OCI-LY7 (cell line): Measurements from ENCODE around the gene ADAM12. TPM values are rescaled to one million over a fixed set of nuclear protein-coding genes. Genes with fewer than 3 reads are reported as not detected.

Experiments
- BruUV-seq: library from RNA; stranded (reverse); fragments of 400-500 nt; replicated peaks from 2 replicates; lab custom pipeline; 2021; lab: Mats Ljungman, UMichigan
- CTCF ChIA-PET: fragments of 300-600 bp; sonication (Branson Sonifier 250); formaldehyde crosslinking; loops from one replicate; lab custom pipeline; 2022; ENCODE audit warnings: antibody characterized with exemption; ENCODE audit not compliant: unreplicated experiment; lab: Charles Lee
- POLR2A ChIA-PET: fragments of 300-600 bp; sonication (Branson Sonifier 250); formaldehyde crosslinking; loops from one replicate; lab custom pipeline; 2022; ENCODE audit warnings: antibody characterized with exemption; lab: Charles Lee
- DNase-seq: peaks from one replicate; pipeline ENCODE4 v3.0.0-alpha.2; 2015; ENCODE audit warnings: low spot score
- H2AFZ ChIP-seq: fragments of 200-600 bp; sonication (generic), shearing (Covaris generic); 2 replicates; pipeline ENCODE4 v1.6.1; 2014; ENCODE audit warnings: mild to moderate bottlenecking, antibody characterized with exemption, low read length, moderate library complexity
- H3K27ac ChIP-seq: fragments of 200-600 bp; sonication (generic); 2 replicates; pipeline ENCODE4 v1.5.1; 2014; ENCODE audit warnings: mixed run types, low read depth, mild to moderate bottlenecking, moderate library complexity, low read length, inconsistent platforms; ENCODE audit not compliant: poor library complexity, severe bottlenecking
- H3K36me3 ChIP-seq: fragments of 200-600 bp; sonication (generic); 2 replicates; pipeline ENCODE4 v1.6.1; 2014; ENCODE audit warnings: mild to moderate bottlenecking, antibody characterized with exemption, low read length, moderate library complexity, mixed read lengths; ENCODE audit not compliant: insufficient read depth
- H3K4me1 ChIP-seq: fragments of 200-600 bp; sonication (generic); 2 replicates; pipeline ENCODE4 v1.5.1; 2014; ENCODE audit warnings: mild to moderate bottlenecking, low read length; ENCODE audit not compliant: insufficient read depth, poor library complexity, severe bottlenecking
- H3K4me2 ChIP-seq: fragments of 200-600 bp; sonication (generic); 2 replicates; pipeline ENCODE4 v1.6.1; 2014; ENCODE audit warnings: mild to moderate bottlenecking, low read length
- H3K4me3 ChIP-seq: fragments of 200-600 bp; sonication (generic); 2 replicates; pipeline ENCODE4 v1.5.1; 2014; ENCODE audit warnings: mild to moderate bottlenecking, low read depth, low read length; ENCODE audit not compliant: poor library complexity, severe bottlenecking
- H3K79me2 ChIP-seq: fragments of 200-600 bp; sonication (generic); 2 replicates; pipeline ENCODE4 v1.6.1; 2016; ENCODE audit warnings: low read depth, mild to moderate bottlenecking, low read length, moderate library complexity, mixed read lengths; ENCODE audit not compliant: insufficient read depth
- H3K9me2 ChIP-seq: fragments of 200-600 bp; sonication (generic); 2 replicates; pipeline ENCODE4 v1.6.1; 2016; ENCODE audit warnings: mild to moderate bottlenecking, low read length, mixed read lengths; ENCODE audit not compliant: insufficient read depth
- H3K9me3 ChIP-seq: fragments of 200-600 bp; sonication (generic); 2 replicates; pipeline ENCODE4 v1.6.1; 2014; ENCODE audit warnings: mild to moderate bottlenecking, mixed run types, low read length, mixed read lengths
- H4K20me1 ChIP-seq: fragments of 200-600 bp; sonication (generic); 2 replicates; pipeline ENCODE4 v1.6.1; 2014; ENCODE audit warnings: mild to moderate bottlenecking, antibody characterized with exemption, low read length, moderate library complexity, mixed read lengths; ENCODE audit not compliant: insufficient read depth
- EZH2phosphoT487 ChIP-seq: fragments of 200-600 bp; sonication (generic); IDR thresholded peaks from 2 replicates; pipeline ENCODE4 v1.6.1; 2018; ENCODE audit warnings: low read depth, borderline replicate concordance, mild to moderate bottlenecking, mixed run types, antibody characterized with exemption, low read length, moderate library complexity, mixed read lengths
- intact Hi-C: fragments of 100-400 bp; cut with micrococcal nuclease; formaldehyde crosslinking; loops from one replicate; pipeline ENCODE4 v1.10.0; 2022; ENCODE audit not compliant: unreplicated experiment
- total RNA-seq, 2 experiments: library from RNA; depleted of rRNA in 1 of 2; stranded (reverse); fragments of >200 nt in 1 of 2; shearing (Covaris generic) in 1 of 2; gene quantifications; 2 replicates each; pipeline ENCODE4 v1.2.3, GENCODE V29; 2014 to 2022
- TF ChIP-seq, protein P1 (sequence below): fragments of 200-600 bp; sonication (generic); conservative IDR thresholded peaks from 2 replicates; pipeline ENCODE4 v1.5.1; 2014; ENCODE audit warnings: mild to moderate bottlenecking, antibody characterized with exemption, low read length, moderate library complexity, mixed read lengths

ADAM12 gene
- total RNA-seq, 2 experiments from 2014 or later = 0.06 TPM; not detected in 1

DNA sequence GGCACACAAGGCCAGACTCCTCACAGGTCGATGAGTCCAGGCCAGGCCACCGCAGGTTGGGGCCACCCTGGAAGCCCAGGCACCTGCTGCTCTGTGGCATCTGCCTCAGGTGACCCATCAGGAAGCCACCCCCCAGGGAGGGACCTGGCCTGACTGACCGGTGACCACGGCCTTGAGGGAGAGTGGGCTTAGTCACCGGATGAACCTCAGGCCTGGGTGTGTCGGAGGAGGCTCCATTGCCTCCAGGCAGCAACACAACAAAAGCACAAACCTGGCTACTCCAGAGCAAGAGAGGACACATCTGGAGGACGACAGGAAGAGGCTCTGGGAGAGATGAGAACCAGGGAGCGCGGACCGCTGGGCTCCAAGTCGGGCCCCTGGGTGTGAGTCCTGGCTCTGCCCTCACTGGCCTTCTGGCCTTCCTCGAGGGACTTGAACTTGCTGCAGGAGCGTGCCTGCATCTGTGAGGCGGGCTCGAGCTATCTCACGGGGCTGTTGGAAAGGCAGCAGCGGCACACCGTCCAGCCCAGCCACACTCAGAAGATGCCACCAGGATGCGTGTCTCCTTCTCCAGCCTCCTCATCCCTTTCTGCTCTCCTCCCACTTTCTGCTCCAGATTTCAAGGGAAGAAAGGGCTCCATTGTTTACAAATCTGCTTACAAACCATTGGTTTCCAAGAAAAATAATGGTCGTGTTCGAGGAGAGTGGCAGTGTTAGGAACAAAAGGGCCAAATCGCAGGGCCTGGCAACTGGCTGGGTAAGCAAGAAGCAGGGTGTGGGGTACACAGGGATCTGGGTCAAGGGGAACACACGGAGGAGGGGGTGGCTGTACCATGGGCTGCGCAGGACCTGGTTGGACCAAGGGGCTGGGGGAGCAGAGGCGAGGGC lies 152.9 kb downstream of the ADAM12 start:
- H2AFZ ChIP-seq = no peak overlapping the region
- H3K4me2 ChIP-seq = no peak overlapping the region
- H3K27ac ChIP-seq = no peak overlapping the region
- ChIA-PET POLR2A (no interaction called here), CTCF (no interaction called here)
- no peaks in the 10 kb centered on the region for H3K79me2 ChIP-seq
- H3K9me2 ChIP-seq = no peaks in the 10 kb centered on the region
- no TSS peak for BruUV-seq
- no peaks in the 10 kb centered on the region for H3K4me1 ChIP-seq
- intact Hi-C loops = no loop called here
- H3K4me3 ChIP-seq = no peak overlapping the region
- DNase-seq = no peak
- no peaks in the 10 kb centered on the region for H3K36me3 ChIP-seq
- no peak for TF ChIP-seq EZH2phosphoT487
- TF ChIP-seq, protein P1, sequence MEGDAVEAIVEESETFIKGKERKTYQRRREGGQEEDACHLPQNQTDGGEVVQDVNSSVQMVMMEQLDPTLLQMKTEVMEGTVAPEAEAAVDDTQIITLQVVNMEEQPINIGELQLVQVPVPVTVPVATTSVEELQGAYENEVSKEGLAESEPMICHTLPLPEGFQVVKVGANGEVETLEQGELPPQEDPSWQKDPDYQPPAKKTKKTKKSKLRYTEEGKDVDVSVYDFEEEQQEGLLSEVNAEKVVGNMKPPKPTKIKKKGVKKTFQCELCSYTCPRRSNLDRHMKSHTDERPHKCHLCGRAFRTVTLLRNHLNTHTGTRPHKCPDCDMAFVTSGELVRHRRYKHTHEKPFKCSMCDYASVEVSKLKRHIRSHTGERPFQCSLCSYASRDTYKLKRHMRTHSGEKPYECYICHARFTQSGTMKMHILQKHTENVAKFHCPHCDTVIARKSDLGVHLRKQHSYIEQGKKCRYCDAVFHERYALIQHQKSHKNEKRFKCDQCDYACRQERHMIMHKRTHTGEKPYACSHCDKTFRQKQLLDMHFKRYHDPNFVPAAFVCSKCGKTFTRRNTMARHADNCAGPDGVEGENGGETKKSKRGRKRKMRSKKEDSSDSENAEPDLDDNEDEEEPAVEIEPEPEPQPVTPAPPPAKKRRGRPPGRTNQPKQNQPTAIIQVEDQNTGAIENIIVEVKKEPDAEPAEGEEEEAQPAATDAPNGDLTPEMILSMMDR = no peak
- no peaks in the 10 kb centered on the region for H3K9me3 ChIP-seq
- no peaks in the 10 kb centered on the region for H4K20me1 ChIP-seq

DNA sequence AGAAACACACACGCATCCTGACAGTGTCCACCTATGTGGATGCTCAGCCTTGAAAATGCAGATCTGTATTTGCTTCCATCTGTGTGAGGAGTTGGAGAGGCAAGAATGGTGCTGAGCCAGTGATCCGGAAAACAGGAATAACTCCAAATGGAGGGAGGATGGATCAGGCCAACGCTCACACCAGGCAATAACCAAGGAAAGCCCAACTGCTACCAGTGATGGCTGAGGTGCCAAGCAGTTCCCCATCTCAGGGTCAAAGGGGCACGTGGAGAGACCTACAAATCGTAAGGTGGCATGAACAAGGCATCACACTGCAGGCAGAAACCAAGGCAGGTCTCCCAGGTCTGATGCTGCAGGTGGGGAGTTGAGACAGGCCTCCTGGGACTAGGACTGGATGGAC lies 153.6 kb downstream of the ADAM12 start:
- H3K36me3 ChIP-seq = no peaks in the 10 kb centered on the region
- TF ChIP-seq EZH2phosphoT487 = no peak
- TF ChIP-seq, protein P1 = no peak
- H2AFZ ChIP-seq = no peak overlapping the region
- no peaks in the 10 kb centered on the region for H3K9me2 ChIP-seq
- H4K20me1 ChIP-seq = no peaks in the 10 kb centered on the region
- no peaks in the 10 kb centered on the region for H3K79me2 ChIP-seq
- BruUV-seq = no TSS peak
- ChIA-PET POLR2A (no interaction called here), CTCF (no interaction called here)
- intact Hi-C loops = no loop called here
- no peaks in the 10 kb centered on the region for H3K9me3 ChIP-seq
- no peak overlapping the region for H3K27ac ChIP-seq
- no peak for DNase-seq
- H3K4me3 ChIP-seq = no peak overlapping the region
- no peaks in the 10 kb centered on the region for H3K4me1 ChIP-seq
- no peak overlapping the region for H3K4me2 ChIP-seq
